GM19238 (cell line): ENCODE measurements around the gene COG5.

ENCODE experiments used
- DNase-seq: peaks from one replicate; pipeline ENCODE4 v3.0.0; 2011; ENCODE audit warnings: low spot score; ENCODE audit not compliant: insufficient read length

The COG5 gene

DNA sequence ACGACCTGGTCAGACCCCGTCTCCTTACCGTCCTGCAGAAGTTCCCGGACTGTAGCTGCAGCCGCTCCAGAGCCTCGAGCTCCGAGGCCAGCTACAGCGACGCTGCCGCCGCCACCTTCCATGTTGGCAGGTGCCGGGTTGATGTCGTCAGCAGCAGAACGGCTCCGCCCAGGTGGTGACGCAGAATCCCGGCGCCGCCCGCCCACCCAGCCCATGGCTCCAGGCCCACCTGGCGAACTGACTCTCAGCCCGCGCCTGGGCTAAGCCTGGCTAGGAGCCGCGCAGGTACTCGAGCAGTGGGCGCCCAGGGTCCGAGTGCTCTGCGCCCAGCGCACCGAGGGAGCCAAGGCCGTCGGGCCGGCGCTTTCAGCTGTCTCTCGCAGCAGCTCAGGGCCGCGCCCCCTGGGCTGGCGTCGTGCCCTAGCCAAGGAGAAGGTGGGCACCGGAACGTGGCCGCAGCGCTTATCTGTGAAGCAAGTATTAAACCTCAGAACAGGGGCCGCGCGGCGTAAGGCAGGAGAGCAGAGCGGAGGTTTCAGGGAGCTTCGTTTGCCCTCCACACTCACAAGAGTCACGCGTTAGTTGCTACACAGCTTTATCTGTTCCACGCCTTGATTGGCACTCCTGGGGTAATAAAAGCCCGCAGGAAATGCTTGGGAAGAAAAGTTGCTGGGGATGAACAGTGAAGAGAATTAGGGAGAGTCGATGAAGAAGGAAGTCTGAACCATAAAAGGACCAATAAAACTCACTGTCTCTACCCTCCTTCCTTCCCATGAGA is at the start of gene COG5, which contains the start of gene DUS4L:
TSS of gene COG5 (minus strand) at position 146 of the 778 bp plus-strand sequence. CDS start at position 122, 24 bp downstream.
TSS of gene DUS4L (plus strand) at position 197 of the 778 bp plus-strand sequence. CDS start 3,100 bp downstream, outside the sequence.
- DNase-seq, result peak; percentile 67

DNA sequence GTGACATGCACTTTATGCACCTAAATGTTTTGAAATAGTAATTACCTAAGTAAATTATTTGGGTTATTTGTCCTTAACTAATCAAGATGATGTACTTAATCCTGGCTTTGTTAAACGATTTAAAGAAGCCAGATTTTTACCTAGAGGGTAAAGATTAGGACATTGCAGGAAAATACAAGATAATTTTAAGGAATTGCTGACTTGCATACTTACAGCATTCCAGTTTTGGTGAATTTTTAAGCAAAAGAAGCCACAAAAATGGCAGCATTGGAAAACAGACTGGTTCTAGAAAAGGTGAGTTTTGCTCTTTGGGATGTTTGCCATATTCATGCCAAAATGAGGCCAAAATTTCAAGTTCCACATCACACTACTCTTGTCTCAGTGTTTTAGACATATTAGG is 49.7 kb upstream of the COG5 start:
- no peak for DNase-seq

DNA sequence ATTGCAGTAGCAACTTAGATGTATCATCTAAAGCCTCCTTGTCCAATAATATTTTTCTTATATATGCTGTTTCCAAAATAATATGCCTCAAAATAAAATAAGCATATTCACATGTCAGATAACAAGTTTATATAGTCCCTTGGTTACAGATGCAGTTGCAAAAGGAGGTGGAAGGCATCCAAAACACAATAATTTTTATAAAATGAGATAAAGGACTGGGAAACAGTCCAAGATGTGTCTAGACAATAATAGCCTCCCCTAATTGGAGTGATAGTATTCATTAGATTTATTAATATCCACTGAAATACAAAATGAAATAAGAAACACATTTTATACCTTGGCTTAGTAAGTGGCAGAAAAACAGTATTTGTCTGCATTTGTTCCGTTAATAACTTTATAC is 46.6 kb upstream of the COG5 start:
- DNase-seq, result no peak

DNA sequence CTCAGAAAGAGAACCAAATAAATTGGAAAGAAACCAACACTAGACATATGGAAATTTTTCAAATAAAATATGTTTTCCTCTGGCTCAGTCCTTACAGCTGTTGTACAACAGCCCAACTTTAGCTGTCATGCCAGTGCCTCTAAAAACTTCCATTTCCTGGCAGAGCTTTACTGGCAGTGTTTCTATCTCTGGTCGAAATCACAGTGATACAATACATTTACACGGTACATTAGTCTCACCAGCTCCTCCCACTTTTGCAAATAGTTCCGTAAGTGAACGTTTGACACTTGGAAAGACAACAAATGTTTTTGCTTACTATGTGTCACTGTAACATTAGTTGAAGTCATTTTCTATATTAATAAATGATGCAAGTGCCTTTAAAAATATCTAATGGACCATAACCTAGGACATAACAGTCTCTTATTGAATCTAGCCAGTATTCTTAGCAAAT is 46.1 kb upstream of the COG5 start:
- DNase-seq, result no peak

DNA sequence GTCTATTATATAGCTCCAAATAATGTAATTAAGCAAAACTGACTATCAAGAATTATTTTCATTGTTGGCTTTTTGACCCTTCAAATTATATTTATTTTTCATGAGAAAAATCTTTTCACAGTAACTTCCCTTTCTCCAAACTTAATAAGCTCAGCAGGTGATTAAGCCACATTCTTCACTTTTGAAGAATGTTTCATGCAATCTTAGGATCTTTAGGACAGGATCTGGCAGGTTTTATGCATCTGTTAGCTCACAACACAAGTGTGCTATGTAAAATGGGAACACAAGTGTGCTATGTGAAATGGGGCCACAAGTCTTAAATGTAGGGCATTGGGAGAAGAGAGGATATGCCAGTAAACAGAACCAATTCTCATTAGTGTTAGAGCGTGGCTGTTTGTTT is 42.6 kb upstream of the COG5 start:
- no peak for DNase-seq

DNA sequence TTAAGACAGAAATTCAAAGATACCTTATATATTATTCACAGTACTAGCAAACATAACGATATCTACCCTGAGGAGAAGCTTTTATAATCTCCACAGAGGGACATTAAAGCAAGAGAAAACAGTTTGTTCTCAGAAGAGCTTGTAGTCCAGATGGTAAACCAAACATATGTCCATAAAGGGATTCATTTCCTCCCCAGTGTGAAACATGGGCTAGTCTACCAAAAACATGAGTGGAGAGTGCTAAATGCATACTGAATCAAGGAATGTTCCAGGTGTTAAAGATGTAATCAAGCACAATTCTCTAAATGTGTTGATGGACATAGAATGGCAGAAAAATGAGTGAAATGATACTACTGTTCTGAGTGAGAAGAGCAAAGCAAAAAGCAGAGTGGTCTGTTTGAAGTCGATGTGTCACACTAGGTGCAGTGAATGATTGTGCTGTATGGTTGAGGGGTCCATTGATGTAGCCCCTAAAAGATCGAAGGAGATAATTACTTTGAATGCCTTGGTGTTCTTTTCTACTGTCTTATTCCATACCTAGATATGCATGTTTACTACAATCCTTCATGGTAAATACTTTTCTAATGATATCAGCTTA is 41.6 kb upstream of the COG5 start:
- no peak for DNase-seq

DNA sequence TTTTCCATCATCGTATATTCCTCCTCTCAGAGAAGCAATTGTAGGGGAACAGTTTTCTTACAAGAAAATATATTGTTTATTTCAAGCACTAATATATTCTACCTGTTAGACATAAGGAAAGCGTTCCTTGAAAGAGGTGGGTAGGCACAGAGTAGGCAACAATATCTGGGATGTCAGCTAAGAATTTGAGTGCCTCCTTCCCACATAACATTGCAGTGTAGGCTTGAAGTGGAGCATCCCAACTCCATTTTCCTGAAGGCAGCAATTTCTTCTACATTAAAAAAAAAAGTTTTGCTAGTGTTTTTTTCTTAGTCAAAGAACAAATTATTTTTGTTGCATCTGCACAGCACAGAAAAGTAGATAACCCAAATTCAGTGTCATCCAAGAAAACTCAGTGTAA is 37.1 kb upstream of the COG5 start:
- no peak for DNase-seq

DNA sequence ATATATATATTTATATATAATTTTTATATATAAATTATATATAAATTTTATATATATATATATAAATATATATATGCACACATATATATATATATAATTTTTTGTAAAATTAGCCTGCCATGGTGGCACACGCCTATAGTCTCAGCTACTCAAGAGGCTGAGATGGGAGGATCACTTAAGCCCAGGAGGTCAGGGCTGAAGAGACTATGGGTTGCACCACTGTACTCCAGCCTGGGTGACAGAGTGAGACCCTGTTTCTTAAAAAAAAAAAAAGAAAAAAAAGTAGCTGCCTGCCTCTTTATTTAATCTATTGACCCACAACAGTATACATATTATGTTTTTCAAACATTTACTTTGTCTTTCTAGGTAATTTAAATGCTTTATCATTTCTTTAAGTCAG is 35.5 kb upstream of the COG5 start:
- no peak for DNase-seq

DNA sequence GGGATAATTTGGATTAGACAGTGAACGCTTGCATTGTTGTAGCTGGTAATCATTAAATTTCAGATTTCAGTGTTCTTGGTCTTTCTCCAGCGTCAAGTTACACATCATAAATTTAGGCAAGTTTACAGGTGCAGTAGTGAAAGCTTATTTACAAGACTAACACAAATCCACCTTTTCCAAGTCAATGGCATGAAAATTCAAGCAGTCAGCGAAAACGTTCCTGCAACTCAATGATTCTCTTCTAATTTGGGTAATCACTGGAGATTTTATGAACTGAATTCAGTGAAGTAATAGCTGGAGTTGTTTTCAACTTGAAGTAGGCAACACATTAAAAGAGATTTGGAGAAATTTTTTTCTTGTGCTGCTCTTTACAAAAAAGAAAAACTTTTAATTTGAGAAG is 34.2 kb upstream of the COG5 start:
- no peak for DNase-seq

DNA sequence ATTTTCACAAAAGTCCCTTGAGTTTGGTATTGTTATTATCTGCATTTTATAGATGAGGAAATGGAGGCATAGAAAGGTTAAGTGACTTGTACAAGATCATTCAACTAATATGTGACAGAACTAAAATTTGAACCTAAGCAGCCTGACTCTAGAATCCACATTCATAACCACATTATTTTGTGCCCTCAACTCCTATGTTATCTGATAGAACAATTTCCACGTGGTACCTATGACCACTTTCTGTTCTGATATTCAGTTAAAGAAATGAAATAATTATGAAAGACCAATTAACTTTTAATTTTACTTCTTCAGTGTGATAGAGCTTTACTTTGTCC is 33.8 kb upstream of the COG5 start:
- DNase-seq, result no peak

DNA sequence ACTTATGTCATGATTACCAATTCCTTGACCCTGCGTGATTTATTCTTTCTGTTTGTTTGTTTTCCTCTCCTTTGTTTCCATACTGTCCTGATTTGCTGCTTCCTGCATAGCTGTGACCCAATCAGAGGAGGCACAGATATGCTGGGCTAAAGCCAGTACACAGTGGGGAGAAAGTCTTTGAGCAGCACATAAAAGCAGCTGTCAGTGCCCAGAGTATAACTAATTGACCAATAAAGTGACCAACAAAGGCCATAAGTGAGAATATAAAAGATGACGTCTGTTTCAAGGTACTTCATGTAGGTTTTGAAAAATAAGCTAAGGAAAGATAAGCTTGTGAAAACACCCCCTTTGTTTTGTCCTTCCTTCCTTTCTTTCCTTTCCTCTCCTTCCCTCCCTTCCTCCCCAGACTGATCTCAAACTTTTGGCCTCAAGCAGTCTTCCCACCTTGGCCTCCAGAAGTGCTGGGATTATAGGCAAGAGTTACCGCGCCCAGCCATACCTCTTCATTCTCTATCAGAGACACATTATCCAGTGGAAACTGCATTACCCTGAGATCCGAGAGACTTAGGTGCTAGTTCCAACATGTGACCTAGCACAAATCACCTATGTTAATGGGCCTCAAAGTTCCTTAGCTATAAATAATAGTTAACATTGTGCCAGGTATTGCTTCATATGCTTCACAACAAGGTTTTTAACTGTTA is 33.3 kb upstream of the COG5 start:
- DNase-seq, result no peak

DNA sequence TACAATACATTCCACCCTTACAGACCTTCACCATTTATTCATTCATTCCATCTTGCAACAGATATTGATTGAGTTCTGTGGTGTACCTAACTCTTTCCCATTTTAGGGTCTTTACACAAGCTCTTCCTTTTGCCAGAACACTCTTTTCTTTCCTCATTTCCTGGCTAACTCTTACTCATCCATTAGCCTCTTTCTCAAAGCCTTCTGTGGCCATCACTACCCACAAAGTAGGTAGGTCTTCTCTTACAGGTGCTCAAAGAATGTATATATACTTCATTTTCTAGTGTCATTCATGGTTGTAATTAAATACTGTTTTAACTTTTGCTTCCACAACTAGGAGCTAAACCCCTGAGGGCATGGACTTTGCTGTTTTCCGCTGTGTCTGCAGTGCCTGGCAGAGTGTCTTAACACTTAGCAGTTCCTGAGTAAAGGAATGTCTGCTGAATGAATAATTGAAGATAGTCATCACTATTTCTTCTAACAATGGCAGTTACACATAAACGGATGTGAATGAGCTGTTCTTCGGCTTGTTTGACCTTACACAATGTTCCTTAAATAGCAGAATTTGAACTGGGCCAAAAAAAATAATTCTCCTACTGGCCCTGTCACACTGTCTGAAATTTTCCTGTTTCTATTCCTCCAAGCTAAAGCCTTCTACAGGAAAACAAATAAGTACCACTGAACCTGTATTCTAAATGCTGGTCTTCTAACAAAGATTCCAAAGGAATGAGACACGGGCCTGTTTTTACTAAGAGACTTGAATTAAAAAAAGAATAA is 31.4 kb upstream of the COG5 start:
- DNase-seq, result no peak

DNA sequence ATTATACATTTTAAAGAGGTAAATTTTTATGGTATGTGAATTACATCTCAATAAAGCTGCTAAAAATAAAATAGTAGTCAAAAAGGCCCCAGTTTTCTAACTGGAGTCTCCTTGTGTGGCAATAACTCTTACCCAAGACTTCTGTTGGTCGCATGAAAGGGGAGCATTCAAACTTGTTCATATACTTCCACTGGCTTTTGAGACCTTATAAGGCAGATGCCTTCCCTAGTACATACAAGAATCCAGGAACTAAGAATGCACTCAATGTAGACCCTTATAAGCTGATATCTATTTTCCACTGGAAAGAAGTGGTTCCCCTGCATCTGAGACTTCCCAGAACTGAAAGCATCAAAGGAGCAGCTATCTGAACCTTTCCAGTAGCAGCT is 29.3 kb upstream of the COG5 start:
- no peak for DNase-seq

DNA sequence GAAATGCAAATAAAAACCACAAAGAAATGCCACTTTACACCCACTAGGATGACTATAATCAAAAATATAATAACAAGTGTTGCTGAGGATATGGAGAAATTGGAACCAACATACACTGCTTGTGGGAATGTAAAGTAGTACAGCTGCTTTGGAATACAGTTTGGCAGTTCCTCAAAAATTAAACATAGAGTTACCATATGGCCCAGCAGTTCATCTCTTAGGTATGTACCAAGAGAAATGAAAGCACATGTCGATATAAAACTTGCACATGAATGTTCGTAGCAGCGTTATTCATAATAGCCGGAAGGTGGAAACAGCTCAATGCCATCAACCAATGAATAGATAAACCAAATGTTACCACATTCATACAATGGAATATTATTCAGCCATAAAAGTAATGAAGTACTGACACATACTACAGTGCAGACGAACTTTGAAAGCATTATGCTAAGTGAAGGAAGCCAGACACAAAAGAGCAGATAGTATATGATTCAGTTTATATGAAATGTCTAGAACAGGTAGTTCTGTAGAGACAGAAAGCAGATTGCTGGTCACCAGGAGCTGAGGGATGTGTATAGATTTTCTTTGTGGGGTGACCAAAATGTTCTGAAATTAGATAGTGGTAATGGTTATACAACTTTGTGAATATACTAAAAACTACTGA is 28.8 kb upstream of the COG5 start:
- DNase-seq, result no peak

DNA sequence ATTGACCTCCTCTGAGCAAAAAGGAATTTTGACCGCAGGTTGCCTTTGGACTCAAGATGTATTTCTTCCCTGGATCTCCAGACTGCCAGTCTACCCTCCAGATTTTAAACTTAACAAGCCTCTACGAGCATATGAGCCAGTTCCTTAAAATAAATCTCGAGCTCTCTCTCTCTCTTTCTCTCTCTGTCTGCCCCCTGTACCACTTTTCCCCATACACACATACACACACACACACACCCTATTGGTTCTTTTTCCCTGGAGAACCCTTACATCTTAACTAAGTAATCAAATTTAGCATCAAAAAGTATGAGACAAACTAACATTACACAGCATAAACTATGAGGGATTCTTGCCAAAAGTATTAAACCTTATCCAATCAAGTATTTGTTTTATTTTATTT is 27.7 kb upstream of the COG5 start:
- DNase-seq, result no peak

DNA sequence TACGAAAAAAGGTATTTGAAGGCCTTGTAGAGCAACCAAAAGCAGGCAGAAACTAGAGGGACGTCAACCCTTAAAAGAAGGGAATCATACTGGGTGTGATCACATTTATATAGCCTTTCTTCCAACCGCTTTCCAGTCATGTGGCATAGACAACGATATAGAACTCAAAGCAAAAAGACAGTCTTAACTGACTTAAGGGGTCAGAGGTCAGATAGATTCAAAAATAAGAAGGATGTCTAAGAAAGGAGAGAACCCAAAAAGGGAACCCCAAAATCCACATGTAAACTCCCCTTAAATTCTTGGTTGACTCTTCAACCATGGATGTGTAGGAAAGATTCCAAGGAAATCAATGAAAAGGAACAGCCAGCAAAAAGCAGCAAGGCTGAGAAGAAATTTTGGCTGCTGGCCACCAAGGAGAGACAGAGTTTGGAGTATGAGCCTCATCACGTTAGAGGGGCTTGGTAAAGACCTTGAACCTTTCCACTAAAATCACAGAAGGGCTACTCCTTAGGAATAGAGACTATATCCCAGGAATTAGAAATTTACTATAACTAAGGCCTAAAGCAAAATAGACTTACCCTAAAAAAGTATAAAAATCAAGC is 24.9 kb upstream of the COG5 start:
- no peak for DNase-seq

DNA sequence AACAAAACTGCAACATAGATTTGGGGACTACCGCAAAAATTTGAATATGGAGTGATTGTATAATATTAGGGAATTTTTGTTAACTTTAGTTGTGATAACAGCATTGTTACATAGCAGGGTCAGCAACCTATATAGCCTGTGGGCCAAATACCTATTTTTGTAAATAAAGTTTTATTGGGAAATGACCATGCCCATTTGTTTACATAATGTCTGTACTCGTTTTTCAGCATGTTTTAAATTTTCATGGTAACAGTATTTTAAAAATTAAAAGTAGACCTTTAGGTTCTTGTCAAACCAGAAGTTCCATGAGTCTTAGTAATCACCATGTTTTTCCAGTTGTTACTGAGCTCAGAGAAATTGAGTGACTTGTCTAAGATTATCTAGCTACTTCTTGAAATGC is 21.0 kb upstream of the COG5 start:
- no peak for DNase-seq

DNA sequence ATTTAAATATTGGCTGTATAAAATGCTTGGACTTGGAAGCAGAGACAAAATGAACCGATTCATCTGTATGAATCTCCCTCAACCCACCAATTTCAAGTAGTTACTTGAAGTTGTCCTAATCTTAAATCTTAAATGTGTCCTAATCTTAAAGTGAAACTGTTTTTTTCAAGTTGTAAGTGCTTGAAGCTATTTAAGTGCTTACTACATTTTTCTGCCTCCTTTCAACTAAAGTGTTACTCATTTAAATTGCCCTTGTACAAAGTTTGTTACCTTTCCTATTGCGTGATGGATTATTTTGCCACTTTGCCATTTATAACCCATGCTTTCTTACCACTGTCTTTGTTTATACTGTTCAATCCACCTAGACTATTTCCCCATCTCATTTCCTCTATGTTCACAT is 19.2 kb upstream of the COG5 start:
- no peak for DNase-seq

DNA sequence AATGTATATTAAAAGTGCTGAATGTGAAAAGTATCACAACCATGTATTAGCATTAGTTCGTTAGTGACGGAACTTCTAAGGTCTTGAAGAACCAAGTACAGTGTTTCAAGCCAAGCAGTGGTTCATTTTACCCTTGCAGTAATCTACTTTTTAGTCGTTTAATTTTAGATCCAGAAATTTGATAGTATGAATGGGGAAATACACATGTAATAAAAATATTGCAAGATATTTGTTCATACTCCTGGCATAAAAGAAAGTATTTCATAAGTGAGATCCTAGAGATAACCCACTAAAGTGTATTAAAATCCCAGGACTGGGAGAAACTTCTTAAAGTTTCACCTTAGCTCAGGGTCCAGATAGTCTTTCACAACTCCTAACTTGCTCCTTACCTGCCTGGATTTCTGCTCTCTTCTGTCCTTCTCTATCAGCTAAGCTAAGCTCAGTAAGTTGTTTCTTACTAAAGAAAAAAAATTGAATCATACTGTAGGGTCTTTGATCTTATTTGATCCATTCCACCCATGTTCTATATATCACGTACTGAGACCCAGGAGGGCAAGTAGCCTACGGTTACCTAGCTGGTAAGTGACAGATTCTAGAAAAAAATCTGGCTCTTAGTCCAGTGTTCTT is 17.8 kb upstream of the COG5 start:
- DNase-seq, result no peak

DNA sequence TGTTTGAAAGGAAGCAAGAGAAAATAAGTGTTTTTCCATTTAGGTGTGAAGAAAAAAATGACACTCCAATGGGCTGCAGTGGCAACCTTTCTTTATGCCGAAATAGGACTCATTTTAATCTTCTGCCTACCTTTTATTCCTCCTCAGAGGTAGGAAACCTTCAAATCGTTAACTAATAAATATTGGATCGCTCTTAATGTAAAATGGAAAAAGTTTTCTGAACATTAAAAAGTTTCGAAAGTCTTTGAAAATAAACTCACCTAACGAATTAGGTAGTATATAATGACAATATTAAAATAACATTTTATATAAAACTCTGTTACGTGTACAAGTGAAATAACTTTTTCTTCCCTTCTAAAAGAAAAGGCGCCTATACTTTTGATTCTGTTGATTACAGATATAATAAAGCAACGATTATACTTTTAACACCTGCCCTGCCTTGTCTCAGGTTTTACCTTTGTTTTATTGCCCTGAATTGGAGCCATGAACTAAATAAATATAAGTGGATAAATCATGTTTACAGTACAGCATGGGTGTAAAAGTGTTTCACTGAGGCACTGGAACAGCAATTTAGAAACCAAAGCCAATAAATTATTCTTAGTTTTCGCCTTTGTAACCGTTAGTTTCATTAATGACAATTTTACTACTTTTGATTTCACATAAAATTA is 17.1 kb upstream of the COG5 start:
- DNase-seq, result no peak
